HG03558 (cell line): Measurements from ENCODE around the gene CAMK1G.

Experiments used
- ATAC-seq: cut with Tn5 transposase; IDR thresholded peaks from one replicate; pipeline ENCODE4 v1.9.1; 2021; ENCODE audit warnings: moderate number of reproducible peaks; ENCODE audit not compliant: unreplicated experiment; ENCODE audit errors: extremely low read depth

The CAMK1G gene

GRCh38 chr1:209561532-209561931 lies 22.0 kb upstream of the CAMK1G start:
- no peak for ATAC-seq

GRCh38 chr1:209564849-209565248 lies 18.7 kb upstream of the CAMK1G start:
- no peak for ATAC-seq

- peak; percentile 76 for ATAC-seq
These were observed 17.5 kb upstream of the CAMK1G start for GRCh38 chr1:209565759-209566678.

- no peak for ATAC-seq
These were observed 15.8 kb upstream of the CAMK1G start for GRCh38 chr1:209567698-209568175.

- ATAC-seq = no peak
These were observed 13.9 kb upstream of the CAMK1G start for GRCh38 chr1:209569455-209570207.

- ATAC-seq = no peak
These were observed 12.8 kb upstream of the CAMK1G start for GRCh38 chr1:209570743-209571142.

GRCh38 chr1:209576392-209577197 lies 6.9 kb upstream of the CAMK1G start:
- ATAC-seq = peak; percentile 56

- no peak for ATAC-seq
These were observed 6.2 kb upstream of the CAMK1G start for GRCh38 chr1:209577346-209577745.

- no peak for ATAC-seq
These were observed 2.9 kb upstream of the CAMK1G start for GRCh38 chr1:209580577-209580976.

GRCh38 chr1:209584231-209584672 lies 738 bp downstream of the CAMK1G start:
- no peak for ATAC-seq

- ATAC-seq = no peak
These were observed 1.7 kb downstream of the CAMK1G start for GRCh38 chr1:209585197-209585596.

- no peak for ATAC-seq
These were observed 2.2 kb downstream of the CAMK1G start for GRCh38 chr1:209585672-209586071.

- ATAC-seq = no peak
These were observed 2.8 kb downstream of the CAMK1G start for GRCh38 chr1:209586221-209586740.

GRCh38 chr1:209587789-209588188 lies 4.3 kb downstream of the CAMK1G start:
- no peak for ATAC-seq

GRCh38 chr1:209589440-209589839 lies 5.9 kb downstream of the CAMK1G start:
- no peak for ATAC-seq

- no peak for ATAC-seq
These were observed 6.3 kb downstream of the CAMK1G start for GRCh38 chr1:209589863-209590262.

GRCh38 chr1:209590405-209590804 lies 6.9 kb downstream of the CAMK1G start:
- no peak for ATAC-seq

- ATAC-seq = no peak
These were observed 10.2 kb downstream of the CAMK1G start for GRCh38 chr1:209593747-209594146.

- ATAC-seq = no peak
These were observed 10.9 kb downstream of the CAMK1G start for GRCh38 chr1:209594440-209594839.

- ATAC-seq = no peak
These were observed 11.5 kb downstream of the CAMK1G start for GRCh38 chr1:209595028-209595427.
